GM23338 (cell line): ENCODE measurements around the gene ERC2. TPM values are rescaled to one million over a fixed set of nuclear protein-coding genes. Genes with fewer than 3 reads are reported as not detected.

ENCODE experiments used
- ATAC-seq: fragments of 200-7000 bp; cut with Tn5 transposase; 3 replicates; pipeline ENCODE4 v1.9.1; 2020
- DNase-seq: peaks from one replicate; pipeline ENCODE4 v3.0.0-alpha.2; 2015; ENCODE audit warnings: low spot score
- H2AFZ ChIP-seq: fragments of 200-600 bp; sonication (generic); 2 replicates; pipeline ENCODE4 v1.8.0; 2016; ENCODE audit warnings: antibody characterized with exemption, mild to moderate bottlenecking, moderate library complexity
- H3F3A ChIP-seq: fragments of 200-600 bp; sonication (generic); replicated peaks from 2 replicates; pipeline ENCODE4 v1.8.0; 2017; ENCODE audit warnings: antibody characterized with exemption, mixed run types, low read depth
- H3K27ac ChIP-seq: fragments of 200-600 bp; sonication (generic); 2 replicates; pipeline ENCODE4 v1.6.1; 2016; ENCODE audit warnings: low read depth
- H3K27me3 ChIP-seq: fragments of 200-600 bp; sonication (generic); 2 replicates; pipeline ENCODE4 v1.8.0; 2016; ENCODE audit warnings: mild to moderate bottlenecking, mixed run types, moderate library complexity; ENCODE audit not compliant: insufficient read depth
- H3K36me3 ChIP-seq: fragments of 200-600 bp; sonication (generic); 2 replicates; pipeline ENCODE4 v1.8.0; 2016; ENCODE audit warnings: mild to moderate bottlenecking; ENCODE audit not compliant: insufficient read depth
- H3K4me1 ChIP-seq: fragments of 200-600 bp; sonication (generic); 2 replicates; pipeline ENCODE4 v1.8.0; 2016; ENCODE audit warnings: mild to moderate bottlenecking, moderate library complexity; ENCODE audit not compliant: insufficient read depth
- H3K4me2 ChIP-seq: fragments of 200-600 bp; sonication (generic); 2 replicates; pipeline ENCODE4 v1.7.1; 2017; ENCODE audit warnings: mixed run types
- H3K4me3 ChIP-seq: fragments of 200-600 bp; sonication (generic); 2 replicates; pipeline ENCODE4 v1.6.1; 2016; ENCODE audit warnings: mixed run types
- H3K79me2 ChIP-seq: fragments of 200-600 bp; sonication (generic); replicated peaks from 2 replicates; pipeline ENCODE4 v1.8.0; 2017; ENCODE audit warnings: mild to moderate bottlenecking; ENCODE audit not compliant: insufficient read depth
- H3K9me2 ChIP-seq: fragments of 200-600 bp; sonication (generic); 2 replicates; pipeline ENCODE4 v1.8.0; 2017; ENCODE audit not compliant: insufficient read depth
- H4K20me1 ChIP-seq: fragments of 200-600 bp; sonication (generic); replicated peaks from 2 replicates; pipeline ENCODE4 v1.8.0; 2017; ENCODE audit warnings: mild to moderate bottlenecking; ENCODE audit not compliant: insufficient read depth
- H3K27ac Mint-ChIP-seq: 2 replicates; pipeline ENCODE4 v1.8.0; 2020; ENCODE audit warnings: inconsistent platforms, mild to moderate bottlenecking, moderate library complexity, mixed read lengths
- H3K27me3 Mint-ChIP-seq: 3 replicates; pipeline ENCODE4 v1.8.0; 2022; ENCODE audit warnings: low read depth, mild to moderate bottlenecking, moderate library complexity, mixed read lengths, inconsistent platforms; ENCODE audit not compliant: insufficient read depth, poor library complexity
- H3K36me3 Mint-ChIP-seq: 3 replicates; pipeline ENCODE4 v1.8.0; 2021; ENCODE audit warnings: low read depth, mild to moderate bottlenecking, inconsistent platforms, moderate library complexity, mixed read lengths
- H3K4me1 Mint-ChIP-seq: 3 replicates; pipeline ENCODE4 v1.8.0; 2020; ENCODE audit warnings: mild to moderate bottlenecking, inconsistent platforms, mixed read lengths
- H3K4me3 Mint-ChIP-seq: 3 replicates; pipeline ENCODE4 v1.8.0; 2021; ENCODE audit warnings: moderate library complexity, mild to moderate bottlenecking, inconsistent platforms, mixed read lengths
- H3K9me3 Mint-ChIP-seq: 3 replicates; pipeline ENCODE4 v1.8.0; 2020; ENCODE audit warnings: moderate library complexity, mild to moderate bottlenecking, inconsistent platforms, mixed read lengths
- CREB1 ChIP-seq: fragments of 250-450 bp; sonication (Bioruptor Pico); IDR thresholded peaks from 2 replicates; pipeline ENCODE4 v1.5.0; 2020; ENCODE audit warnings: low read depth, mild to moderate bottlenecking, moderate library complexity
- CTCF ChIP-seq, 2 experiments: fragments of 200-600 bp in 1 of 2; sonication (generic) in 1 of 2; conservative IDR thresholded peaks; 2 replicates each; pipeline versions ENCODE4 v1.5.1 to v1.6.1; 2016 to 2017; ENCODE audit warnings: antibody characterized with exemption in 2 of 2, low read depth in 2 of 2, mild to moderate bottlenecking in 2 of 2, moderate library complexity in 1 of 2
- ETS1 ChIP-seq: IDR thresholded peaks from 2 replicates; pipeline ENCODE4 v1.6.1; 2016; ENCODE audit warnings: antibody characterized with exemption
- EZH2 ChIP-seq: fragments of 200-600 bp; sonication (generic); IDR thresholded peaks from one replicate; pipeline ENCODE4 v1.8.0; 2017; ENCODE audit warnings: antibody characterized with exemption, mild to moderate bottlenecking, low read depth; ENCODE audit not compliant: unreplicated experiment
- EZH2phosphoT487 ChIP-seq: fragments of 200-600 bp; sonication (generic); IDR thresholded peaks from one replicate; pipeline ENCODE4 v1.8.1; 2018; ENCODE audit warnings: antibody characterized with exemption; ENCODE audit not compliant: unreplicated experiment
- NANOG ChIP-seq: IDR thresholded peaks from 2 replicates; pipeline ENCODE4 v1.6.1; 2016; ENCODE audit warnings: antibody characterized with exemption, borderline replicate concordance
- POLR2AphosphoS5 ChIP-seq: IDR thresholded peaks from 2 replicates; pipeline ENCODE4 v1.6.1; 2016; ENCODE audit warnings: antibody characterized with exemption, low read depth
- REST ChIP-seq: IDR thresholded peaks from one replicate; pipeline ENCODE4 v1.6.1; 2018; ENCODE audit warnings: antibody characterized with exemption; ENCODE audit not compliant: unreplicated experiment
- STAT1 ChIP-seq: IDR thresholded peaks from one replicate; pipeline ENCODE4 v1.6.1; 2016; ENCODE audit warnings: antibody characterized with exemption; ENCODE audit not compliant: unreplicated experiment
- ZNF114 ChIP-seq: fragments of 250-450 bp; sonication (Bioruptor Pico); IDR thresholded peaks from 2 replicates; pipeline ENCODE4 v1.5.0; 2020; ENCODE audit warnings: mild to moderate bottlenecking, moderate library complexity
- ZNF331 ChIP-seq: fragments of 250-450 bp; sonication (Bioruptor Pico); IDR thresholded peaks from 2 replicates; pipeline ENCODE4 v1.5.0; 2020; ENCODE audit warnings: low read depth, mild to moderate bottlenecking, moderate library complexity
- polyA plus RNA-seq: library from polyadenylated mRNA; unstranded; fragments of >200 nt; fragmentation: Nextera tagmentation; extraction: Ambion mirVana; gene quantifications from 2 replicates; pipeline ENCODE4 v1.2.1, GENCODE V29; 2016
- total RNA-seq: library from RNA; depleted of rRNA; stranded (reverse); fragments of >200 nt; shearing (Covaris generic); gene quantifications from 2 replicates; pipeline ENCODE4 v1.2.3, GENCODE V29; 2014

ERC2 gene
- total and polyA plus RNA-seq, 2 experiments from 2014 or later, result 11.8 to 13.7 TPM

- Mint-ChIP-seq H3K4me3 (no peak overlapping the region), H3K27me3 (no peaks in the 10 kb centered on the region), H3K9me3 (no peaks in the 10 kb centered on the region), H3K4me1 (peaks cover 3% of the 10 kb centered on the region; the same call in 2 of the 3 replicates), H3K27ac (no peak overlapping the region), H3K36me3 (no peaks in the 10 kb centered on the region)
- Histone ChIP-seq H3K4me3 (no peak overlapping the region), H3K36me3 (no peaks in the 10 kb centered on the region), H3K27me3 (no peaks in the 10 kb centered on the region), H2AFZ (no peak overlapping the region), H3K4me1 (0 out of 2 replicates have a peak, but pooled peaks cover 7% of the 10 kb centered on the region), H3F3A (no peaks in the 10 kb centered on the region), H4K20me1 (no peaks in the 10 kb centered on the region), H3K9me2 (peaks cover 3% of the 10 kb centered on the region; the same call in 1 of the 2 replicates), H3K27ac (no peak overlapping the region), H3K4me2 (no peak overlapping the region), H3K79me2 (no peaks in the 10 kb centered on the region)
- TF ChIP-seq STAT1 (no peak), ETS1 (no peak), EZH2 (no peak), NANOG (no peak), ZNF114 (CRISPR knock-in tag) (no peak), REST (no peak)
- DNase-seq (no peak), ATAC-seq (no peak)
Measured at GRCh38 chr3:56145410-56145809, 322.9 kb downstream of the ERC2 start.

GRCh38 chr3:56144805-56145204, 323.5 kb downstream of the ERC2 start:
- DNase-seq (no peak), ATAC-seq (no peak)
- Histone ChIP-seq H3K79me2 (no peaks in the 10 kb centered on the region), H3K4me1 (0 out of 2 replicates have a peak, but pooled peaks cover 7% of the 10 kb centered on the region), H3F3A (no peaks in the 10 kb centered on the region), H3K4me3 (no peak overlapping the region), H3K9me2 (peaks cover 3% of the 10 kb centered on the region; the same call in 1 of the 2 replicates), H3K4me2 (no peak overlapping the region), H2AFZ (no peak overlapping the region), H3K27me3 (no peaks in the 10 kb centered on the region), H4K20me1 (no peaks in the 10 kb centered on the region), H3K27ac (no peak overlapping the region), H3K36me3 (no peaks in the 10 kb centered on the region)
- H3K36me3 Mint-ChIP-seq, result no peaks in the 10 kb centered on the region
- peaks cover 3% of the 10 kb centered on the region; the same call in 2 of the 3 replicates for H3K4me1 Mint-ChIP-seq
- no peak overlapping the region for H3K4me3 Mint-ChIP-seq
- H3K27ac Mint-ChIP-seq, result no peak overlapping the region
- H3K9me3 Mint-ChIP-seq, result no peaks in the 10 kb centered on the region
- H3K27me3 Mint-ChIP-seq, result no peaks in the 10 kb centered on the region
- TF ChIP-seq STAT1 (no peak), CREB1 (CRISPR knock-in tag) (no peak), EZH2 (no peak), POLR2AphosphoS5 (no peak), ZNF114 (CRISPR knock-in tag) (no peak), CTCF (conservative IDR thresholded peaks at IDR 0.05; ENCODE audit: low read depth in 2 of 2) (no peak), EZH2phosphoT487 (no peak), ZNF331 (CRISPR knock-in tag) (no peak)
